Measurements from ENCODE around the gene NME5. TPM values are rescaled to one million over a fixed set of nuclear protein-coding genes. Genes with fewer than 3 reads are reported as not detected.

The NME5 gene, protein sequence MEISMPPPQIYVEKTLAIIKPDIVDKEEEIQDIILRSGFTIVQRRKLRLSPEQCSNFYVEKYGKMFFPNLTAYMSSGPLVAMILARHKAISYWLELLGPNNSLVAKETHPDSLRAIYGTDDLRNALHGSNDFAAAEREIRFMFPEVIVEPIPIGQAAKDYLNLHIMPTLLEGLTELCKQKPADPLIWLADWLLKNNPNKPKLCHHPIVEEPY
- not detected for total RNA-seq
- not detected for polyA plus RNA-seq
- total RNA-seq: 0 to 0.13 (median 0) reads per million in 6 experiments

DNA sequence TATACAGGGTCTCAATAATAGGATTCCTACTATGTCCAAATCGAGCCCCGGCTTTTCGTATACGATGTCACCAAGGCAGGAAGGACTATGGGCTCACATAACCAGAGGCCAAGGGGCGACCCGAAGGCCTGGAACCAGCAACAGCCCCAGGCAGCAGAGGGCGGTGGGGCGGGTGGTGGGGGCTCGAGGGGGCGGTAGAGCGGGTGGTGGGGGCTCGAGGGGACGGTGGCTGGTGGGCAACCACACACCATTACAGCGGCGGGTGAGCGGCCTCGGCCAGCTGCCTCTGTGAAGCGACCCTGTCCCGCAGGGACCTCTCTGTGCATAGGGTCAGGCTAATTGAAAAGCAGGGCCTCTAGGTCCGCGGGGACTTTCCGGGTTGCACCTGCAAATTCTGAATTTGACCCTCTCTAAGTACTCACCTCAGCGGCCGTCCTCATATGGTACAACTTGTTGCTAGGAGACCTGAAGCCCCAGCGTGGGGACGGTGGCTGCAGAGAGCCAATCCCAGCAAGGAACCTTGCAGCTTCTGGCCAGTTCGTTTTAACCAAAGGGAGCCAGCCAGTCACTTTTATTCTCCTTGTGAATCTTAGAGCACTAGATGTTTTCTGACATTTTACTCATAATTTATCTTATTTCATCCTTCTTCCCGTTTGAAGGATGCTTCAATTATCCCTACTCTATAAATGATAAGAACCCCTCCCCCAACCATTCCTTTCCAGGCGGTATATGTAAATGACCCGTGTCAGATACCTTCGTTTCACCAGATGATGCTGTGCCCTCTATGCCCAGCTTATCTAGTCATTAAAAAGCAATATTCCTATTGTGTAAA, at the start of gene NME5:
Gene NME5 (minus strand): TSS at position 480 of the 832 bp plus-strand sequence. CDS start 648 bp downstream, outside the sequence.
- peaks cover 0 to 5% (median 2%) of the 10 kb centered on the region in 4 donors for H3K4me1 Mint-ChIP-seq
- no peak for ATAC-seq
- H3K9me3 Mint-ChIP-seq: no peaks in the 10 kb centered on the region
- no peak for DNase-seq
- no peaks in the 10 kb centered on the region for H3K36me3 Mint-ChIP-seq
- H3K27ac Mint-ChIP-seq: no peak within 1 kb of the TSS
- POLR2A ChIA-PET: no interaction called here
- peak within 1 kb of the TSS in 1 of 10 donors; percentile 28 for H3K4me3 Mint-ChIP-seq
- peaks cover 7 to 25% (median 18%) of the 10 kb centered on the region in 5 donors for H3K27me3 Mint-ChIP-seq

DNA sequence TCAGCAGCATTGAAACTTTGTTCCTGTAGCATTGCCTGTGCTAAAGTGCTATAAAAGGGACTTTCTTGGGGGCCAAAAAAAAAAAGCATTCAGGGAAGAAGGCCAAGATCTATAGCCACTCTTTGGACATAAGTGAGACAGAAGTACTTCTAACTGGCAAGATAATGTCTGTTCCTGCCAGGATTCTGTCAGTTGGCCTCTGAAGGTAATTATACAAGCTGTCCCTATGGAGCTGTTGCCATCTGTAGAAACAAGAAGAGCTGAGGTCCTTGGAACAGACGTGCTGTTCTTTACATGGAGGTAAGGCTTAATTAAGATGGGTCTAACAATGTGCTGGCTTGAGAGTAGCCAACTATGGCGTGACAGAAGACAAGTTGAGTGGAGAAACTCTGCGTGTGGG, 49.4 kb upstream of the NME5 start:
- H3K27ac Mint-ChIP-seq: peak overlapping the region in 1 of 10 donors; percentile 52
- H3K4me3 Mint-ChIP-seq: no peak overlapping the region
- POLR2A ChIA-PET: no interaction called here
- no peaks in the 10 kb centered on the region for H3K9me3 Mint-ChIP-seq
- ATAC-seq: no peak
- no peak for DNase-seq
- H3K36me3 Mint-ChIP-seq: peaks cover 5 to 77% (median 9%) of the 10 kb centered on the region in 3 donors
- H3K27me3 Mint-ChIP-seq: no peaks in the 10 kb centered on the region
- peaks cover 0 to 2% (median 0%) of the 10 kb centered on the region in 4 donors for H3K4me1 Mint-ChIP-seq

DNA sequence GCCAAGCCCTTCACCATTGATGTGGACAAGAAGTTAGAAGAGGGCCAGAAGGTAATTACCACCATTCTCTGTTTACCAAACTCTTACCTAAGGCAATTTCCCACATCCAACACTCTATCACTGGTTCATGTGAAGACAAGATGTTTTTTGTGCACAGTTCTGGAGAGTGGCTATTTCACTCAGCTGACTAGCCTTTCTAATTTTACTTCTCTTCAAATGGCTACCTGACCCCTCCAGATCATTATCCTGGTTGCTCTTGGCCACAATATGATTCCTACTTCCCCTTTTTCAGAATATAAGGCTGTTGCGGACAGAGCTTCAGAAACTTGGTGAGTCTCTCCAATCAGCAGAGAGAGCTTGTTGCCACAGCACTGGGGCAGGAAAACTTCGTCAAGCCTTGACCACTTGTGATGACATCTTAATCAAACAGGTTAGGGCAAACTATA, 46.8 kb upstream of the NME5 start:
- DNase-seq (no peak), ATAC-seq (no peak)
- POLR2A ChIA-PET: interaction anchor here (1.4 kb wide), 1 partner anchor 15 kb away, joined by 3 read pairs; no protein-coding TSS in a partner anchor
- Mint-ChIP-seq H3K36me3 (peaks cover 0 to 51% (median 9%) of the 10 kb centered on the region in 3 donors), H3K4me1 (no peaks in the 10 kb centered on the region), H3K27ac (peak overlapping the region in 6 of 10 donors; percentile 3 to 61 (median 44)), H3K27me3 (no peaks in the 10 kb centered on the region), H3K9me3 (no peaks in the 10 kb centered on the region), H3K4me3 (no peak overlapping the region)

DNA sequence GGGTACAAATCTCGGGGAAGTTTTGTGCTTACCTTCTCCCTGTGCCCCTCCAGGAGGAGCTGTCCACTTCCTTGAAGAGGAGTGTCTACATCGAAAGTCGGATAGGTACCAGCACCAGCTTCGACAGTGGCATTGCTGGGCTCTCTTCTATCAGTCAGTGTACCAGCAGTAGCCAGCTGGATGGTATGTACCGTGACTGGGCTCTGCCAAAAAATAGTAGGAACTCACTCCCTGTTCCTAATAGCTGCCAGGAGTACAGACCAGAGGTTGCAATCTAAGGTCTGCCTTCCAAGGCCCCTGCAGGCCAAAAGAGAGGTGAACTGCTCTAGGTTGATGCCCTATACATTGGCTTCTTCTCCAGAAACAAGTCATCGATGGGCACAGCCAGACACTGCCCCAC, 43.6 kb upstream of the NME5 start:
- H3K27me3 Mint-ChIP-seq: no peaks in the 10 kb centered on the region
- DNase-seq (no peak), ATAC-seq (no peak)
- no peak overlapping the region for H3K4me3 Mint-ChIP-seq
- POLR2A ChIA-PET: no interaction called here
- H3K36me3 Mint-ChIP-seq: peaks cover 0 to 19% (median 3%) of the 10 kb centered on the region in 3 donors
- H3K4me1 Mint-ChIP-seq: peaks cover 0 to 2% (median 0%) of the 10 kb centered on the region in 4 donors
- no peaks in the 10 kb centered on the region for H3K9me3 Mint-ChIP-seq
- no peak overlapping the region for H3K27ac Mint-ChIP-seq

DNA sequence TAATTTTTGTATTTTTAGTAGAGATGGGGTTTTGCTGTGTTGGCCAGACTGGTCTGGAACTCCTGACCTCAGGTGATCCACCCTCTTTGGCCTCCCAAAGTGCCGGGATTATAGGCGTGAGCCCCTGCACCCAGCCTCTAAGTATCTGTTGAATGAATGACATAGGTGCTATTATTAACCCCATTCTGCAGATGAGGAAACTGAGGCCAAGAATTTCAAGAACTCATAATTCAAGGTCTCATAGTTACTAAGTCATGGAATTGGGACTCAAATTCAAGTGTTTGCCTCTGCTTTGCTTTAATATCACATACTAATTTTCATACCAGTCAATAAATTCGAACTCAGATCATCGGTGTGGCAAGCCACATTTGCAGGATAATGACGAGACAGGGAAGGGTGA, 41.6 kb upstream of the NME5 start:
- H3K27ac Mint-ChIP-seq: no peak overlapping the region
- peaks cover 0 to 6% (median 2%) of the 10 kb centered on the region in 4 donors for H3K4me1 Mint-ChIP-seq
- H3K36me3 Mint-ChIP-seq: peaks cover 0 to 12% (median 0%) of the 10 kb centered on the region in 3 donors
- no peak overlapping the region for H3K4me3 Mint-ChIP-seq
- no peak for DNase-seq
- H3K9me3 Mint-ChIP-seq: no peaks in the 10 kb centered on the region
- ATAC-seq: no peak
- no peaks in the 10 kb centered on the region for H3K27me3 Mint-ChIP-seq
- POLR2A ChIA-PET: interaction anchor here (1.0 kb wide), 1 partner anchor 35 kb away, joined by 4 read pairs; no protein-coding TSS in a partner anchor

DNA sequence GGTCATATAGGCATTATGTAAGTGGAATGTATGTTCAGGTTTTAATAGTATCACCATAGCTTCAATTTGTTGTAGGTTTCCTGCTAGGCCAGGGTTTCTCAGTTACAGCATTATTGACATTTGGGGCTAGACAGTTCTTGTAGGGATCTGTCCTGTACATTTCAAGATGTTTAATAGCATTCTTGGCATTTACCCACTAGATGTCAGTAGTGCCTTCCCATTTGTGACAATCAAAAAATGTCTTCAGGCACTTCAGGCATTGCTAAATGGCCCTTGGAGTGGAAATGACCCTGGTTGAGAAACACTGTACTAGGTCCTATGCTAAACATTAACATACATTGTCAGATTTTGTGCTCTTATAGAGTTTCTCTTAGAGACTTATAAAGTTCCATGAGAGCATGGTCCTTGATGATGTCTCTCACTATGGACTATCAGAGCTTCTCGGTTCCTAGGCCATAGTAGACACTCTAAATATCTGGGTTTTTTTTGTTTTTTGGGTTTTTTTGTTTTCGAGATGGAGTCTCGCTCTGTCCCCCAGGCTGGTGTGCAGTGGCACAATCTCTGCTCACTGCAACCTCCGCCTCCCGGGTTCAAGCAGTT, 41.1 kb upstream of the NME5 start:
- peak in 4 of 10 donors; percentile 2 to 32 (median 24) for DNase-seq
- H3K4me3 Mint-ChIP-seq: peak overlapping the region in 7 of 10 donors; percentile 33 to 67 (median 42)
- no peak overlapping the region for H3K27ac Mint-ChIP-seq
- no peak for ATAC-seq
- H3K36me3 Mint-ChIP-seq: peaks cover 0 to 12% (median 1%) of the 10 kb centered on the region in 3 donors
- POLR2A ChIA-PET: interaction anchor here (1.0 kb wide), 1 partner anchor 35 kb away, joined by 4 read pairs; no protein-coding TSS in a partner anchor
- H3K9me3 Mint-ChIP-seq: no peaks in the 10 kb centered on the region
- H3K4me1 Mint-ChIP-seq: peaks cover 0 to 7% (median 3%) of the 10 kb centered on the region in 4 donors
- no peaks in the 10 kb centered on the region for H3K27me3 Mint-ChIP-seq

DNA sequence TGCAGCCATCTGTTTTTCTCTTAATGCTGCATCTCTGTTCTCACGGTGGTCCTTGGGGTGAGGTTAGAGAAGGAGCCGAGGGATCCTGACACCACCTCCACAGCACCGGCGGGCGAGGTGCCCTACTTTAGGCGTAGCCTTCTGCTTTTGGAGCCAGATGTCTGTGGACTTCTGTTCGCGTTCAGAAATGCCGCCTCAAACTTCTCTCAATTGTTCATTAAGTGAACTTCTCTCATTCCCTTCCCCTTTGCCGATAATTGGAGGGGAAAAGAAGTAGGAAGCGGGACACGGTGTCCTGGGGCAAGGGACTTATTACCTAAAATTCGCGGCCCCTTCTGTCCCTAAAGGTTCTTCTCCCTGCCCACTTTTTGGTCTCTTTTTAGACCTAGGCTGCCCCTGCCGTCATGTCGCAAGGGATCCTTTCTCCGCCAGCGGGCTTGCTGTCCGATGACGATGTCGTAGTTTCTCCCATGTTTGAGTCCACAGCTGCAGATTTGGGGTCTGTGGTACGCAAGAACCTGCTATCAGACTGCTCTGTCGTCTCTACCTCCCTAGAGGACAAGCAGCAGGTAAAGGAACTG, 40.1 kb upstream of the NME5 start:
- Mint-ChIP-seq H3K9me3 (no peaks in the 10 kb centered on the region), H3K36me3 (peaks cover 0 to 16% (median 4%) of the 10 kb centered on the region in 3 donors), H3K27me3 (no peaks in the 10 kb centered on the region), H3K27ac (peak overlapping the region in 2 of 10 donors; percentile 9 to 81), H3K4me3 (peak overlapping the region in 1 of 10 donors; percentile 6), H3K4me1 (peaks cover 0 to 11% (median 4%) of the 10 kb centered on the region in 4 donors)
- DNase-seq (no peak), ATAC-seq (no peak)
- POLR2A ChIA-PET: interaction anchor here (0.6 to 2.4 kb wide), 7 partner anchors 34 to 396 kb away, joined by 3 to 18 read pairs (median 4); partner anchors contain the start of genes CDC23, ETF1, FAM53C and HSPA9

DNA sequence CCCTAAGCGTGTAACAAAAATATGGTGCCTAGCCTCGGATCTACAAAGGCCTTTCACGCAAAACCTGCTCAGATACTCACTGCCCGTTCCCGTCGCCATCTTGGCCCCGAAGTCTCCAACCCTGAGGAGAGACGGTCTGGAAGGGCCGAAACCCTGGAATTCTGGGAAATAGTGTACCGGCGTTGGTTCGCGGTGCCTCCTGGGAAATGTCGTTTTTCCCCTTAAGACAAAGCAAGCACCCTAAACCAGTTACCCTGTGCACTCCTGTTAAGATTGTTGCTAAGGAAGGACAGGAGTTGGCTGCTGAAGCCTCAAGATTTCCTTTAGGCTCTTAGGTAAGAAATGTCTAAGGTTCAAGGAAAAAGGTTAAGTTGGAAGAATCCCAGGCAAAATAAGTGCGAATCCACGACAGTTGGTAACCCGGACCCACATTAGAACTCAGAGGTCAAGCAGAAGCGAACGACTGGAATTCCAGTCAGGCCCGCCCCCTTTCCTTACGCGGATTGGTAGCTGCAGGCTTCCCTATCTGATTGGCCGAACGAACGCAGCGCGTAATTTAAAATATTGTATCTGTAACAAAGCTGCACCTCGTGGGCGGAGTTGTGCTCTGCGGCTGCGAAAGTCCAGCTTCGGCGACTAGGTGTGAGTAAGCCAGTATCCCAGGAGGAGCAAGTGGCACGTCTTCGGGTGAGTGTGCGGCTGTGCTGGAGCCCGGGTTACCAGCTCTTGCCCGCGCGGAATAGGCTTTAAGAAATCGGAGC, 39.5 kb upstream of the NME5 start, which contains the start of the genes BRD8 and KIF20A:
Gene BRD8 (minus strand): TSS at position 115 of the 761 bp plus-strand sequence. CDS start 16 bp downstream, at position 99.
Gene KIF20A (plus strand): TSS at position 597 of the 761 bp plus-strand sequence. CDS start 569 bp downstream, outside the sequence.
- H3K4me3 Mint-ChIP-seq: peak within 1 kb of the TSS in 5 of 10 donors; percentile 6 to 67 (median 42)
- peaks cover 0 to 23% (median 4%) of the 10 kb centered on the region in 3 donors for H3K36me3 Mint-ChIP-seq
- peak within 1 kb of the TSS in 3 of 10 donors; percentile 5 to 81 (median 9) for H3K27ac Mint-ChIP-seq
- ATAC-seq (peak; percentile 84 to 91), DNase-seq (peak; percentile 76 to 95 (median 86))
- POLR2A ChIA-PET: interaction anchor here (0.6 to 2.4 kb wide), 9 partner anchors 11 to 397 kb away, joined by 3 to 18 read pairs (median 4); partner anchors contain the start of genes CDC23, ETF1, FAM53C and HSPA9
- H3K4me1 Mint-ChIP-seq: peaks cover 0 to 13% (median 6%) of the 10 kb centered on the region in 4 donors
- H3K27me3 Mint-ChIP-seq: no peaks in the 10 kb centered on the region
- no peaks in the 10 kb centered on the region for H3K9me3 Mint-ChIP-seq

DNA sequence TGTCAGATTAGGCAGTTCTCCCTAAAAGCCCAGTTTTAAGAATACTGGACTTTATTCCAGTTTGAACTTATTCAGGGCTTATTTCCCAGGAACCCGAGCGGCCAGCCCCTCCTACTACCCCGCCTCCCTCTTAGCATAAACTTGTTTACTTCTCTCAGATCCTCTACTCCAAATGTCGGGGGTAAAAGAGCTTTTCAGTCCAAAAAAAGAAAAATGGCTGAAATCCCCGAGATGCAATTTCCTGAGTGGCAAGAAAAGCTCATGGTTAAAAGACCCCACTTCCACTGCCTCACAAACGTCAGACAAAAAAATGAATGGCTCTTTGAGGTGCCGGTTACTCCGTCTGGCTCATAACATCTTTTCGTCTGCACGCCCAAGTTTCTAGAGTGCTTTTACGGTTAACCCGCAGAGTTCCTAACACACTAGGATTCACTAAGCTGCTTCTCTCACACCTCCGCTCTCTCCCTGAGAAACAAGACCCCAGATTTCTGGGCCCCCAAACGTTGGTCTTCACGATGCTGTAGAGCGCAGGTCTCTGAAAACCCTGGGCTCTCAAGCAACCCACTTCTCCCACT, 38.8 kb upstream of the NME5 start:
- Mint-ChIP-seq H3K9me3 (no peaks in the 10 kb centered on the region), H3K36me3 (peaks cover 0 to 27% (median 4%) of the 10 kb centered on the region in 3 donors), H3K27me3 (no peaks in the 10 kb centered on the region), H3K4me1 (peaks cover 0 to 16% (median 9%) of the 10 kb centered on the region in 4 donors), H3K27ac (no peak overlapping the region), H3K4me3 (no peak overlapping the region)
- POLR2A ChIA-PET: interaction anchor here (0.8 to 2.4 kb wide), 5 partner anchors 10 to 398 kb away, joined by 3 to 18 read pairs (median 4); partner anchors contain the start of genes CDC23, HSPA9 and KDM3B
- DNase-seq: peak in 2 of 10 donors; percentile 11 to 35
- ATAC-seq: peak; percentile 5 to 26

DNA sequence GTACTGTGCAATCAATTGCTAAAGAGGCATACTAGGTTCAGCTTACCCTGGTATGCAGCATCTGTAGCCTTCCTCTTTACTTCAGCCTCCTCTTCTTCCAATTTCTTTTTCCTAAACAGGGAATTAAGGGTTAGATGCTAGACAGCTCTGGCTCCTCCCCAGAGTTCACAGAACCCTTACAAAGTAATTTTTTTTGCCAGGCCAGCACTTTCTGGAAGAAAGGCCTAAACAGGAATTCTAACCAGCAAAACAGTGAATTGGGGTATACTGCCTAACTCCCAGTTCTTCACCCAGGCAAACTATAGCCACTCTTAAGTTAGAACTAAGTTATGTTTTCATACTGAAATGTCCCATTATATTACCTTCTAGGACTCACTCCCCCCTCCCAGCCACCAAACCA, 31.1 kb upstream of the NME5 start:
- Mint-ChIP-seq H3K4me1 (peaks cover 0 to 11% (median 9%) of the 10 kb centered on the region in 4 donors), H3K4me3 (no peak overlapping the region), H3K36me3 (peaks cover 10 to 96% (median 33%) of the 10 kb centered on the region in 3 donors), H3K9me3 (no peaks in the 10 kb centered on the region), H3K27me3 (no peaks in the 10 kb centered on the region), H3K27ac (no peak overlapping the region)
- POLR2A ChIA-PET: interaction anchor here (0.6 kb wide), 1 partner anchor 98 kb away, joined by 8 read pairs; no protein-coding TSS in a partner anchor
- ATAC-seq (no peak), DNase-seq (no peak)

DNA sequence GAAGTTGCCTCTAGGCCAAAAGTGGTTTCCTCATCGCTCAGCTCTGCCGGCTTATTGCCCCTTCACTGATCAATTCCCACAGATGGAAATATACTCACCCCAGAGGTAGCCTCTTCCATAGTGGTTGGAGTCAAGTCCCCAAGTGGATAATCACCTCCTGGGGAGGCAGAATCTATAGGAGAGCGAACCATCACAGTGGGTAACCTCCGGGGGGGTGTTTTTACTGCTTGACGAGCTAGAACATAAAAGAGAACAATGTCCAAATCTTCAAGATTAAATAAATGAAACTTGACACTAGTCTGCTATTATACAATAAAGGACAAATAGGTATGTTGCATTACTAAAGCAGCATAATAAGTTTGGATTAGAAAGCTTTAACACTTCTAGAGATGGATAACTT, 29.9 kb upstream of the NME5 start:
- Mint-ChIP-seq H3K4me3 (no peak overlapping the region), H3K9me3 (no peaks in the 10 kb centered on the region), H3K27ac (no peak overlapping the region), H3K36me3 (peaks cover 21 to 96% (median 41%) of the 10 kb centered on the region in 3 donors), H3K27me3 (no peaks in the 10 kb centered on the region), H3K4me1 (peaks cover 0 to 16% (median 7%) of the 10 kb centered on the region in 4 donors)
- ATAC-seq: no peak
- DNase-seq: no peak
- POLR2A ChIA-PET: no interaction called here

All from naive thymus-derived CD8-positive, alpha-beta T cell (primary cell).